H1 (cell line): ENCODE measurements around the gene EPDR1. TPM values are rescaled to one million over a fixed set of nuclear protein-coding genes. Genes with fewer than 3 reads are reported as not detected.

Source experiments
- CHD1 ChIP-seq: IDR thresholded peaks from 2 replicates; pipeline ENCODE4 v1.6.1; 2012; ENCODE audit warnings: low read depth, low read length, improper control_type of control experiment
- MAFK ChIP-seq: IDR thresholded peaks from 2 replicates; pipeline ENCODE4 v1.6.1; 2012; ENCODE audit warnings: low read depth, mild to moderate bottlenecking, improper control_type of control experiment, low read length
- PHF8 ChIP-seq: fragments of 200-600 bp; sonication (generic); conservative IDR thresholded peaks from 2 replicates; pipeline ENCODE4 v1.7.1; 2012; ENCODE audit warnings: low read depth, mild to moderate bottlenecking, inconsistent platforms, low read length, moderate library complexity
- SP1 ChIP-seq: IDR thresholded peaks from 2 replicates; pipeline ENCODE4 v1.6.1; 2011; ENCODE audit warnings: low read depth, low read length
- SUZ12 ChIP-seq: fragments of 200-600 bp; sonication (generic); IDR thresholded peaks from 2 replicates; pipeline ENCODE4 v1.6.1; 2012; ENCODE audit warnings: mild to moderate bottlenecking, inconsistent platforms, low read length, moderate library complexity, mixed read lengths
- TCF12 ChIP-seq: IDR thresholded peaks from 2 replicates; pipeline ENCODE4 v1.6.1; 2011; ENCODE audit warnings: low read depth, mild to moderate bottlenecking, low read length
- TEAD4 ChIP-seq: IDR thresholded peaks from 2 replicates; pipeline ENCODE4 v1.6.1; 2012; ENCODE audit warnings: low read depth, low read length, inconsistent platforms, mixed read lengths
- polyA plus RNA-seq, 7 experiments: library from polyadenylated mRNA; depleted of rRNA in 3 of 7; stranded (reverse) in 5 of 7; unstranded in 2 of 7; fragments of >200 nt in 5 of 7; fragments of 200-250 nt in 2 of 7; gene quantifications; 1 replicate in 5 of 7; 2 replicates in 1 of 7; 4 replicates in 1 of 7; pipeline versions ENCODE4 v1.2.1 to v1.2.3, GENCODE V29; 2011 to 2013; ENCODE audit warnings: missing spikeins in 2 of 7, mixed read lengths in 2 of 7
- total RNA-seq: library from RNA; stranded (reverse); fragmentation: NEBNext Ultra II Directional; extraction: Animal tissue kit (Norgen Biotek cat#: 25700); gene quantifications from 2 replicates; pipeline ENCODE4 v1.2.1, GENCODE V29; 2021
- TF ChIP-seq, protein P1 (sequence below): IDR thresholded peaks from 2 replicates; pipeline ENCODE4 v1.6.1; 2011; ENCODE audit warnings: low read length, improper control_type of control experiment
- TF ChIP-seq, protein P2 (sequence below): IDR thresholded peaks from 2 replicates; pipeline ENCODE4 v1.6.1; 2012; ENCODE audit warnings: inconsistent platforms

The EPDR1 gene
- total and polyA plus RNA-seq, 2 of the 8 experiments (the other 6 are each of a cell fraction or from before 2014, with no cell fraction given): 6.4 to 8.2 TPM

DNA sequence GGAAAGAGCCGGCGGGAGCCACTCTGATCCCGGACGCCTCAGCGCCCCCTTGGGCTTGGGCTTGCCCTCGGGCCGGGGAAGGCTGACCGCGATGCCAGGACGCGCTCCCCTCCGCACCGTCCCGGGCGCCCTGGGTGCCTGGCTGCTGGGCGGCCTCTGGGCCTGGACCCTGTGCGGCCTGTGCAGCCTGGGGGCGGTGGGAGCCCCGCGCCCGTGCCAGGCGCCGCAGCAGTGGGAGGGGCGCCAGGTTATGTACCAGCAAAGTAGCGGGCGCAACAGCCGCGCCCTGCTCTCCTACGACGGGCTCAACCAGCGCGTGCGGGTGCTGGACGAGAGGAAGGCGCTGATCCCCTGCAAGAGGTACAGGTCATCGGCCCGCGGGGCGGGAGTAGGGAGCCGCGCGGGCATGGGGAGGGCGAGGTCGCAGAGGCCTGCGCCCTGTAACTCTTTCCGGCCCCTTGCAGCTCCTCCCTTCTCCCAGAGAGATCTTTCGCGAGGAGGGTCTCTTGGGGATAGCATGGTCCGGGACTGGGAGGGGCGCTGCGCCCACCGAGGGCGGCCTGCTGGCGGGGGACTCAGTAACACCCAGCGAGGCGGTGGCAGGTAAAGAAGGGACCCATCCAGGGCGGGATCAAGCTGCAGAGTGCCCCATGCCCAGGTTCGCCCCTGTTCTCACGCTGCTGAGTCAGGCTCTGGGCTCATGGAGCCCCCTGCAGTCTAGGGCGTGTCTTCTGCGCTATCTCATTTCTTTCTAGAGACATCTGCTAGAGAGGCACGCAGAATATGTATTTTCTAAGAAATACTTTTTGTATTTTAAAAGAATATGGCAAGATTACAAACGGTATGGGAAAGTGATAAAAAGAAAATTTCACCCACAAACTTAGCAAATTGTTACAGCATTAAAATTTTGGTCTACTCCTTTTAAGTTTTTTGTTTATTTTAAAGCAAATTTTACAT is 687 bp downstream of the EPDR1 start (continued):
- TF ChIP-seq SUZ12 (0 out of 2 replicates have a peak, but pooled peaks have one; percentile 12), CHD1 (no peak), TCF12 (no peak), MAFK (peak; percentile 53; the same call in 1 of the 2 replicates), PHF8 (0 out of 2 replicates have a peak, but pooled peaks have one; percentile 57), TEAD4 (no peak), SP1 (no peak)
- TF ChIP-seq, protein P1, sequence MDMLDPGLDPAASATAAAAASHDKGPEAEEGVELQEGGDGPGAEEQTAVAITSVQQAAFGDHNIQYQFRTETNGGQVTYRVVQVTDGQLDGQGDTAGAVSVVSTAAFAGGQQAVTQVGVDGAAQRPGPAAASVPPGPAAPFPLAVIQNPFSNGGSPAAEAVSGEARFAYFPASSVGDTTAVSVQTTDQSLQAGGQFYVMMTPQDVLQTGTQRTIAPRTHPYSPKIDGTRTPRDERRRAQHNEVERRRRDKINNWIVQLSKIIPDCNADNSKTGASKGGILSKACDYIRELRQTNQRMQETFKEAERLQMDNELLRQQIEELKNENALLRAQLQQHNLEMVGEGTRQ: no peak
- TF ChIP-seq, protein P2, sequence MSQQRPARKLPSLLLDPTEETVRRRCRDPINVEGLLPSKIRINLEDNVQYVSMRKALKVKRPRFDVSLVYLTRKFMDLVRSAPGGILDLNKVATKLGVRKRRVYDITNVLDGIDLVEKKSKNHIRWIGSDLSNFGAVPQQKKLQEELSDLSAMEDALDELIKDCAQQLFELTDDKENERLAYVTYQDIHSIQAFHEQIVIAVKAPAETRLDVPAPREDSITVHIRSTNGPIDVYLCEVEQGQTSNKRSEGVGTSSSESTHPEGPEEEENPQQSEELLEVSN: peak; percentile 68
